Cardiac fibroblast (primary cell): Measurements from ENCODE around the gene MEF2C.

ENCODE experiments used
- DNase-seq, 2 donors: peaks; one replicate each; pipeline versions ENCODE4 v3.0.0 to v3.0.0-alpha.2; 2010; ENCODE audit warnings: low read depth in 2 of 2
- H3K4me3 ChIP-seq, 2 donors: replicated peaks in 1 of 2; 1 replicate in 1 of 2; 2 replicates in 1 of 2; pipeline ENCODE4 v1.5.1; 2011; ENCODE audit warnings: low read depth in 2 of 2, low read length in 2 of 2, mild to moderate bottlenecking in 2 of 2, moderate library complexity in 1 of 2
- TF ChIP-seq, protein P1 (sequence below): IDR thresholded peaks from one replicate; pipeline ENCODE4 v1.5.1; 2011; ENCODE audit warnings: low read depth, mild to moderate bottlenecking, low read length, inconsistent platforms

Gene MEF2C

DNA sequence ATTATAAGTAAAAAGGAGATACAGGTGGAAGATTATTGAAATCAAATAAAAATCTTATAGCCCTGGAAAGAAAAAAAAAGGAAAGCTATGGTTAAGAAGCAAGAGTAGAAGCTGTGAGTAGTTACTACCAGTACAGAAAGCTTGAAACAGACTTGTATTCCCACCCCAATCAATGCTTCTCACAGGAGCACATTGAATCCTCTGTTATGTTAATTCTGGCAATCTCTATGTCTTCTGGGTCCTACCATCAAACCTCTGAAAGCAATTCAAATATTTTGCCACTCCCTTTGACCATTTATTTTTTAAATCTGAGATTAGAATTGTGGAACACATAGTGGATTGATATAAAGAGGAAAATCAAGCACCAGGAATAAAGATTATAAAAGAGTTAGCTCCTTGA, 186.5 kb downstream of the MEF2C start:
- no peak for DNase-seq
- no peak overlapping the region for H3K4me3 ChIP-seq
- TF ChIP-seq, protein P1, sequence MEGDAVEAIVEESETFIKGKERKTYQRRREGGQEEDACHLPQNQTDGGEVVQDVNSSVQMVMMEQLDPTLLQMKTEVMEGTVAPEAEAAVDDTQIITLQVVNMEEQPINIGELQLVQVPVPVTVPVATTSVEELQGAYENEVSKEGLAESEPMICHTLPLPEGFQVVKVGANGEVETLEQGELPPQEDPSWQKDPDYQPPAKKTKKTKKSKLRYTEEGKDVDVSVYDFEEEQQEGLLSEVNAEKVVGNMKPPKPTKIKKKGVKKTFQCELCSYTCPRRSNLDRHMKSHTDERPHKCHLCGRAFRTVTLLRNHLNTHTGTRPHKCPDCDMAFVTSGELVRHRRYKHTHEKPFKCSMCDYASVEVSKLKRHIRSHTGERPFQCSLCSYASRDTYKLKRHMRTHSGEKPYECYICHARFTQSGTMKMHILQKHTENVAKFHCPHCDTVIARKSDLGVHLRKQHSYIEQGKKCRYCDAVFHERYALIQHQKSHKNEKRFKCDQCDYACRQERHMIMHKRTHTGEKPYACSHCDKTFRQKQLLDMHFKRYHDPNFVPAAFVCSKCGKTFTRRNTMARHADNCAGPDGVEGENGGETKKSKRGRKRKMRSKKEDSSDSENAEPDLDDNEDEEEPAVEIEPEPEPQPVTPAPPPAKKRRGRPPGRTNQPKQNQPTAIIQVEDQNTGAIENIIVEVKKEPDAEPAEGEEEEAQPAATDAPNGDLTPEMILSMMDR, result no peak

DNA sequence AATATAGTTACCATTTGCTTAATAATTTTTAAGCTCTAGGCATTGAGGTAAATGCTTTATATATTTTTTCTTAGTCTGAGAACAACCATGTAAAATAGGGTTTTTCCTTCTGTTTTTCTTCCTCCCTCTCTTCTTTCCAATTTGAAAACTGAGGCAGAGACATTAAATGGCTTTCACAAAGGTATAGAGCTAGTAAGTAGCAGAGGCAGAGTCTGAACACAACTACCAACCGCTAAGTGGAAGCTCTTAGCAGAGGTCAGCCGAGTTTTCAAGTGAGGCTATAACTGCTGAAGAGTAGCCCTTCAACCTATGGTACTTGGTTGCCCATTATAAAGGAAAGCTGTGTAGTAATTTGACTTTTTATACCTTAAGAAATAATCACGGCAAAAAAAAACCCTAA, 187.1 kb downstream of the MEF2C start:
- no peak overlapping the region for H3K4me3 ChIP-seq
- TF ChIP-seq, protein P1, result no peak
- DNase-seq, result no peak

DNA sequence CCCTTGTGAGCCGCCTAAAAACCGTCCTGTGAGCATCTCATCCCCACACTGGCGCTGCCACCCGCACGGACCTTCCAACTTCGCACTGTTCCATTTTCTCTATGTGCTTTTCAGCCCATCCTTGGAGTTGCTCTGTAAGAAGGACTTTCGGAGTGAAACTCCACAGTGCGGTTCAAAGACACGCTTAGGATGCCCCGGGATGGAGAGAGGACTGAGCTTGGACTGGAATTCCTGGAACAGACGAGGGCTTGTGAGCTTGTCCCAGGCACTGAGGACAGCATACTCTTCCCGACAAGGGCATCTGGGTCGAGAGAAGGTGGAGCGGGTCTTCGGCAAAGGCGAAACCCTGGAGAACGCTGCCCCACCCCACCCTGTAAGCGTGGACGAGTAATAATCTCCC, 187.8 kb downstream of the MEF2C start:
- H3K4me3 ChIP-seq, result no peak overlapping the region
- TF ChIP-seq, protein P1, result no peak
- DNase-seq, result no peak

DNA sequence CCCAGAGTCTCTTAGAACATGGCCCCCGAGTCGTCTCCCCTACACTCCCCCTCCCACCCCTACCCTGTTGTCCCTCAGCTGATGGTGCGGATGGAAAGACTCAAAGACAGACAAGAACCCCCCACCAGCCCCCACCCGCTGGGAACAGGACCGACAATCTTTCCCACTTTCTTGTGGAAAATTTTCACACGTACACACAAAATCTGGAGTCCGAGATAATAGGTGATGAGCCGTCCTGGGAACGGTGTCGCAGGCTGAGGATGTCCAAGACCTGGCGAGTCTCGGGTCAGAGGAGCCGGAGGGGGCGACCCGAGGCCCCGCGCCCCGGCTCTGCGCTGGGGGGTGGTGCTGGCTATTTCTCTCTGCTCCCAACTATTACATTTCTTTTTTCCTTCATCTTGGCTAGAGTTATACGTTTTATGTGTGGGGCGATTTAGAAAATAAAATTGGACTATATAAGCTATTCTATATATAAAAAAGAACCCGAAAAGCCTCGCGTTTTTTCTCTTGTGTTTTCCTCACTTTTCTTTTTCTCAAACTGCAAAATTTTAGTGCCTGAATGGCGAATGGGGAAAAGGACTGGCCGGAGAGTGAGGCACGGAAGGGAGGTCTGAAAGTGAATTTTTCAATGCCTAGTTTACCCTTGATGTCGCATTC, 188.8 kb downstream of the MEF2C start:
- TF ChIP-seq, protein P1, result no peak
- H3K4me3 ChIP-seq, result no peak overlapping the region
- DNase-seq, result no peak

DNA sequence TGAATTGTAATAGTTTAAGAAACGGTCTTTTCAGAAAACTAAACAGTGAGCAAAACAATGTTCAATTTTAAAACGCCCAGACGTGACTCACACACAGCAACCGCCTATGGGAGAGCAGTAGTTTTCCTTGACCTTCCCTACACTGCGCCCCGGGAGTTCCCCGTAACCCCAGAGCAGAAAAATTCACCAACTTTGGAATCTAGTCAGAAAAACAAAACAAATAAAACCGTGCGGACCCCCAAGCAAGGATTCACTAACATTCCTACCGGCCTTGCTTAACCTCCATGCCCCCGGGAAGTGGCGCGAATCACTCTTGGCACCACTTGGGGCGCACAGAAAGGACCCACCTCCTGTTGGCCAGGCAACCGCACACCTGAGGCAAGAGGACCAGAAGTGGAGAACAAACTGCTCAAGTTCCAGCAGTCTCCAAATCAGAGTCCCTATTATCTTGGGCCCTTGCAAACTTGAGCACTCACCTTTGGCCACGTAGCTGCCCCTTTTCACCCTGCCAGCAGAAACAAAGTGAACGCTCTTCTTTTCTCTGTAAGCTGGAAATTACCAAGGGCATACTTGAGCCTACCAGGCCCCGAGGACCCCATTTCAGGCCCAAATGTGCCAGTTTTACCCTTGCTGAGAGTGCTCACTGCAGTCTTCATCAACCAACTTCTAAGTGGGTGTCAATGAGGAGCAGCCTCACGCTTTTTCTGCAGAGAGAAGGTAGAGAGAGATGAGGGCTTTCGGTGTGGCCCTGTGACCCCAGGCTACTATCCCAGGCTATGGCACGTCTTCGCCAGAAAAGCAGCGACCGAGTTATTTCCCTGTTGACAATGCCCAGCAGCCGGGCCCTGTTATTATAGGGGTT, 189.7 kb downstream of the MEF2C start:
- no peak for DNase-seq

DNA sequence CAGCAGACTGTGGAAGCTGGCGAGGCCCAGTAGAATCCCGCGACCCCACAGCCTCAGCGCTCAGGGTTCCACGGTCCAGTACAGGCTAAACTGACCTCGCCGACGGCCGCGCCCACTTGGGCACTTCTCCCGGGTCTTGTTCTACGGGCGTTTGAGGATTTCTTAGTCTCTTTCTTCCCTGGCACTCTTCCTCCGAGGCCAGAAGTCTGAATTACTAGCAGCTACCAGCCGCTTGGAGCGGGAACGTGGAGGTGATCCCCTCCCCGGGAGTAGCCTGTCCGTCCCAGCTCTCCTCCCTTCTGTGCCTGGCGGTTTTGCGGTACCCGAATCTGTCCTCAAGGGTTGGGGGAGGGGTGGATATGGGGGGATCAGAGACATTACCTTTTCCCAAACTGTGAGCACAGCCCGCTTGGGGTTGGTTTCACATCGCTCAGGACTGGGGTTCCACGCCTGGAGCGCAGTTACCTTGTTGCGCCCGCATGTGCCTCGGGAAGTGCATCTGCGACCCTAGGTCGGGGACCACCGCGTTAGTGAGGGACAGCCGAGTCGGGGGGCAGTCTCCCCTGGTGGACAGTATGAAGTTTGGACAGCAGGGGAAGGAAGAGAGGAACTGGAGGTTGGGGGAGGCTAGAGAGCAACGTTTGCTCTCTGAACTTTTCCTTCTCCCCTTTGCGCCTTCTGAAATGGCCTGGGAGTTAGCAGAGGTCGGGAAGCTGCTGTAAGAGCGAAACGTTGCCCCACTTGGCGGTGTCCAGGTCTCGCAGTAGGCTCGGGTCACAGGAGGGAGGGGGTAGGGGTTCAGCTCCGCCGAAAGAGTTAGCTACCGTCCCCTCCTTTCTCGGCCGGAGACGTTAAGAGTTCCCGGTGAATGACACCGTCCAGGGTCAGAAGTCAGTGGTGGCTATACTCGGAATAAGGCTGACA, 190.8 kb downstream of the MEF2C start:
- TF ChIP-seq, protein P1, result peak; percentile 12
- DNase-seq, result no peak
- H3K4me3 ChIP-seq, result no peak overlapping the region

More for the DNA sequence above, 189.7 kb downstream of the MEF2C start:
- H3K4me3 ChIP-seq, result no peak overlapping the region
- TF ChIP-seq, protein P1, result no peak
